NB4 (cell line): Measurements from ENCODE around the gene FAM53A.

ENCODE experiments used
- MAX ChIP-seq: IDR thresholded peaks from 2 replicates; pipeline ENCODE4 v1.6.1; 2011; ENCODE audit warnings: low read depth, low read length
- POLR2A ChIP-seq: IDR thresholded peaks from 2 replicates; pipeline ENCODE4 v1.6.1; 2011; ENCODE audit warnings: mild to moderate bottlenecking; ENCODE audit not compliant: insufficient read length; ENCODE audit errors: extremely low read depth
- TF ChIP-seq, protein P1 (sequence below): IDR thresholded peaks from one replicate; pipeline ENCODE4 v1.5.1; 2012; ENCODE audit warnings: low read depth, low read length

DNA sequence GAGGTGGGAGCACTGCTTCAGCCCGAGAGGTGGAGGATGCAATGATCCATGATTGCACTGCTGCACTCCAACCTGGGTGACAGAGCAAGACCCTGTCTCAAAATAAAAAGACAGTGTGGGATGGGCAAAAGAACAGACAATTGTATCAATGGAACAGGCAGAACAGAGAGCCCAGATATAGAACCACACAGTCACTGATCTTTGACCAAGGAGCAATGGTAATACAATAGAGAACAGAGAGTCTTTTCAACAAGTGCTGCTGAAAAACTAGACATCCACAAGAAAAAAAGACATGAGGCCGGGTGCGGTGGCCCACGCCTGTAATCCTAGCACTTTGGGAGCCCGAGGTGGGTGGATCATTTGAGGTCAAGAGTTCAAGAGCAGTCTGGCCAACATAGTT, 5.9 kb downstream of the FAM53A start:
- no peak for TF ChIP-seq POLR2A
- TF ChIP-seq, protein P1, sequence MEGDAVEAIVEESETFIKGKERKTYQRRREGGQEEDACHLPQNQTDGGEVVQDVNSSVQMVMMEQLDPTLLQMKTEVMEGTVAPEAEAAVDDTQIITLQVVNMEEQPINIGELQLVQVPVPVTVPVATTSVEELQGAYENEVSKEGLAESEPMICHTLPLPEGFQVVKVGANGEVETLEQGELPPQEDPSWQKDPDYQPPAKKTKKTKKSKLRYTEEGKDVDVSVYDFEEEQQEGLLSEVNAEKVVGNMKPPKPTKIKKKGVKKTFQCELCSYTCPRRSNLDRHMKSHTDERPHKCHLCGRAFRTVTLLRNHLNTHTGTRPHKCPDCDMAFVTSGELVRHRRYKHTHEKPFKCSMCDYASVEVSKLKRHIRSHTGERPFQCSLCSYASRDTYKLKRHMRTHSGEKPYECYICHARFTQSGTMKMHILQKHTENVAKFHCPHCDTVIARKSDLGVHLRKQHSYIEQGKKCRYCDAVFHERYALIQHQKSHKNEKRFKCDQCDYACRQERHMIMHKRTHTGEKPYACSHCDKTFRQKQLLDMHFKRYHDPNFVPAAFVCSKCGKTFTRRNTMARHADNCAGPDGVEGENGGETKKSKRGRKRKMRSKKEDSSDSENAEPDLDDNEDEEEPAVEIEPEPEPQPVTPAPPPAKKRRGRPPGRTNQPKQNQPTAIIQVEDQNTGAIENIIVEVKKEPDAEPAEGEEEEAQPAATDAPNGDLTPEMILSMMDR = no peak
- no peak for TF ChIP-seq MAX
